HepG2 (cell line): ENCODE measurements around the gene SLC38A2. TPM values are rescaled to one million over a fixed set of nuclear protein-coding genes. Genes with fewer than 3 reads are reported as not detected.

Experiments
- ATAC-seq: fragments of 200-7000 bp; cut with Tn5 transposase; 3 replicates; pipeline ENCODE4 v1.9.1; 2020; ENCODE audit warnings: mild to moderate bottlenecking, moderate library complexity
- BruUV-seq: library from RNA; stranded (reverse); fragments of 400-500 nt; replicated peaks from 2 replicates; lab custom pipeline; 2021; lab: Mats Ljungman, UMichigan
- CTCF ChIA-PET: fragments of 300-600 bp; formaldehyde crosslinking; extraction: SDS; loops from one replicate; lab custom pipeline; 2021; ENCODE audit warnings: low total read pairs, inconsistent platforms, low intra/inter-chr PET ratio; lab: Yijun Ruan, JAX
- POLR2A ChIA-PET: fragments of 350-600 bp; sonication (Branson Sonifier 250); formaldehyde crosslinking; loops from one replicate; lab custom pipeline; 2020; ENCODE audit warnings: antibody characterized with exemption, inconsistent platforms; lab: Yijun Ruan, JAX
- DNase-seq: peaks from one replicate; pipeline ENCODE4 v3.0.0-alpha.2; 2015; ENCODE audit warnings: low spot score
- FAIRE-seq: peaks from 3 replicates; lab custom pipeline; 2011; peaks lifted over from hg19 to GRCh38; lab: Jason Lieb, UNC
- H2AFZ ChIP-seq: one replicate; pipeline ENCODE4 v1.6.1; 2011; ENCODE audit warnings: low read length, inconsistent platforms
- H3K27ac ChIP-seq: fragments of 300-600 bp; 3 replicates; pipeline ENCODE4 v1.8.0; 2011; ENCODE audit warnings: mixed run types, mild to moderate bottlenecking, mixed read lengths, low read length, inconsistent platforms; ENCODE audit not compliant: insufficient read depth; ENCODE audit errors: extremely low read length
- H3K27me3 ChIP-seq, 2 experiments: fragments of 200-600 bp in 1 of 2; 2 replicates in 1 of 2; 3 replicates in 1 of 2; pipeline versions ENCODE4 v1.6.0 to v1.8.0; 2011; ENCODE audit warnings: low read length in 2 of 2, mild to moderate bottlenecking in 2 of 2, moderate library complexity in 2 of 2, inconsistent platforms in 1 of 2; ENCODE audit not compliant: insufficient read depth in 2 of 2, control insufficient read depth in 1 of 2
- H3K36me3 ChIP-seq, 2 experiments: fragments of 200-600 bp in 1 of 2; replicated peaks in 1 of 2; 2 replicates in 1 of 2; 3 replicates in 1 of 2; pipeline versions ENCODE4 v1.5.1 to v1.8.0; 2011; ENCODE audit warnings: low read length in 2 of 2, inconsistent platforms in 1 of 2; ENCODE audit not compliant: insufficient read depth in 2 of 2, control insufficient read depth in 1 of 2
- H3K4me1 ChIP-seq: 2 replicates; pipeline ENCODE4 v1.5.1; 2012; ENCODE audit warnings: low read length, inconsistent platforms; ENCODE audit not compliant: insufficient read depth
- H3K4me2 ChIP-seq: 2 replicates; pipeline ENCODE4 v1.6.0; 2011; ENCODE audit warnings: low read depth, low read length, inconsistent platforms
- H3K4me3 ChIP-seq, 3 experiments: fragments of 200-600 bp in 1 of 3; sonication (generic), shearing (Covaris generic) in 1 of 3; replicated peaks in 1 of 3; 2 replicates each; pipeline ENCODE4 v1.5.1; 2011 to 2016; ENCODE audit warnings: low read length in 3 of 3, inconsistent platforms in 2 of 3, low read depth in 2 of 3, mild to moderate bottlenecking in 2 of 3, control low read depth in 1 of 3, mixed read lengths in 1 of 3; ENCODE audit not compliant: insufficient read depth in 1 of 3
- H3K79me2 ChIP-seq: one replicate; pipeline ENCODE4 v1.6.1; 2011; ENCODE audit warnings: low read length, inconsistent platforms; ENCODE audit not compliant: insufficient read depth
- H3K9ac ChIP-seq: 2 replicates; pipeline ENCODE4 v1.6.0; 2011; ENCODE audit warnings: mild to moderate bottlenecking, low read depth, low read length, inconsistent platforms; ENCODE audit not compliant: insufficient read depth
- H3K9me3 ChIP-seq: 2 replicates; pipeline ENCODE4 v1.5.1; 2012; ENCODE audit warnings: mild to moderate bottlenecking, low read length
- H4K20me1 ChIP-seq: 2 replicates; pipeline ENCODE4 v1.6.0; 2011; ENCODE audit warnings: inconsistent platforms, mild to moderate bottlenecking, low read length, moderate library complexity; ENCODE audit not compliant: insufficient read depth
- ATF4 ChIP-seq, 2 experiments: fragments of 450-650 bp in 1 of 2; sonication (generic) in 1 of 2; formaldehyde crosslinking; IDR thresholded peaks; 2 replicates each; pipeline versions ENCODE4 v1.5.0 to v1.8.0; 2020 to 2022; ENCODE audit warnings: mild to moderate bottlenecking in 1 of 2, missing genetic modification reagents in 1 of 2
- CC2D1A ChIP-seq: sonication (generic); formaldehyde crosslinking; IDR thresholded peaks from 2 replicates; pipeline ENCODE4 v1.8.1; 2023; ENCODE audit warnings: mild to moderate bottlenecking, missing genetic modification reagents
- CSRNP2 ChIP-seq: sonication (generic); formaldehyde crosslinking; conservative IDR thresholded peaks from 2 replicates; pipeline ENCODE4 v1.8.0; 2022; ENCODE audit warnings: low read depth, missing genetic modification reagents
- ESRRA ChIP-seq: sonication (generic); formaldehyde crosslinking; IDR thresholded peaks from 2 replicates; pipeline ENCODE4 v1.5.1; 2020; ENCODE audit warnings: mild to moderate bottlenecking, low read depth, missing genetic modification reagents
- HOXA5 ChIP-seq: sonication (generic); formaldehyde crosslinking; IDR thresholded peaks from 2 replicates; pipeline ENCODE4 v1.4.0; 2020; ENCODE audit warnings: missing genetic modification reagents
- HOXA7 ChIP-seq: sonication (generic); formaldehyde crosslinking; IDR thresholded peaks from 2 replicates; pipeline ENCODE4 v1.8.1; 2022; ENCODE audit warnings: mild to moderate bottlenecking, missing genetic modification reagents, moderate library complexity
- MBD4 ChIP-seq: IDR thresholded peaks from 2 replicates; pipeline ENCODE4 v1.6.1; 2012; ENCODE audit warnings: low read length, inconsistent platforms, borderline replicate concordance
- MLLT10 ChIP-seq: sonication (generic); formaldehyde crosslinking; IDR thresholded peaks from 2 replicates; pipeline ENCODE4 v1.4.0; 2020; ENCODE audit warnings: missing genetic modification reagents
- PAF1 ChIP-seq: IDR thresholded peaks from 2 replicates; pipeline ENCODE4 v1.6.1; 2016; ENCODE audit warnings: missing genetic modification reagents, missing compliant biosample characterization
- RBM22 ChIP-seq: fragments of 200-400 bp; formaldehyde crosslinking; optimal IDR thresholded peaks from 2 replicates; pipeline ENCODE3; 2017; ENCODE audit warnings: mild to moderate bottlenecking, low read length, moderate library complexity
- RXRA ChIP-seq: sonication (generic); formaldehyde crosslinking; IDR thresholded peaks from 2 replicates; pipeline ENCODE4 v1.5.1; 2020; ENCODE audit warnings: missing genetic modification reagents
- UBTF ChIP-seq: sonication (generic); formaldehyde crosslinking; IDR thresholded peaks from 2 replicates; pipeline ENCODE4 v1.4.0; 2020; ENCODE audit warnings: mild to moderate bottlenecking, missing genetic modification reagents
- ZFP36L1 ChIP-seq: sonication (generic); formaldehyde crosslinking; IDR thresholded peaks from 2 replicates; pipeline ENCODE4 v1.8.0; 2022; ENCODE audit warnings: mild to moderate bottlenecking, missing genetic modification reagents, moderate library complexity
- ZKSCAN5 ChIP-seq: sonication (generic); formaldehyde crosslinking; IDR thresholded peaks from 2 replicates; pipeline ENCODE4 v1.5.1; 2020; ENCODE audit warnings: mild to moderate bottlenecking, missing genetic modification reagents
- ZNF317 ChIP-seq: sonication (generic); formaldehyde crosslinking; IDR thresholded peaks from 2 replicates; pipeline ENCODE4 v1.5.0; 2020; ENCODE audit warnings: mild to moderate bottlenecking, missing genetic modification reagents
- ZNF350 ChIP-seq: sonication (generic); formaldehyde crosslinking; IDR thresholded peaks from 2 replicates; pipeline ENCODE4 v1.4.0; 2020; ENCODE audit warnings: mild to moderate bottlenecking, low read depth, missing genetic modification reagents, borderline replicate concordance
- ZNF576 ChIP-seq: sonication (generic); formaldehyde crosslinking; IDR thresholded peaks from 2 replicates; pipeline ENCODE4 v1.4.0; 2020; ENCODE audit warnings: mild to moderate bottlenecking, missing genetic modification reagents
- ZNF747 ChIP-seq: sonication (generic); formaldehyde crosslinking; IDR thresholded peaks from 2 replicates; pipeline ENCODE4 v1.8.1; 2023; ENCODE audit warnings: missing genetic modification reagents, mild to moderate bottlenecking, borderline replicate concordance
- ZNF83 ChIP-seq: sonication (generic); formaldehyde crosslinking; IDR thresholded peaks from 2 replicates; pipeline ENCODE4 v1.4.0; 2020; ENCODE audit warnings: missing genetic modification reagents, mild to moderate bottlenecking, borderline replicate concordance
- WGBS: methylation state at CpG from one replicate; pipeline ENCODE4 v1.1.6; 2017; ENCODE audit warnings: low lambda C conversion rate; 5-methylcytosine and 5-hydroxymethylcytosine counted together
- in situ Hi-C: cut with HindIII; loops from 2 replicates; pipeline ENCODE4 v1.10.0; 2017; ENCODE audit warnings: low pct_unique_long_range_greater_than_20kb; ENCODE audit not compliant: extremely low pct_ligation_motif_present
- intact Hi-C: fragments of 100-400 bp; cut with micrococcal nuclease; formaldehyde crosslinking; loops from one replicate; pipeline ENCODE4 v1.10.0; 2022; ENCODE audit not compliant: unreplicated experiment
- polyA plus RNA-seq, 8 experiments: library from polyadenylated mRNA; depleted of rRNA in 3 of 8; stranded (reverse) in 7 of 8; unstranded in 1 of 8; fragments of >200 nt; fragmentation: Illumina TruSeq in 4 of 8; extraction: Trizol in 4 of 8; gene quantifications; 2 replicates each; pipeline versions ENCODE4 v1.2.1 to v1.2.3, GENCODE V29; 2011 to 2016; ENCODE audit warnings: low read depth in 4 of 8, missing spikeins in 1 of 8, mixed read lengths in 1 of 8; ENCODE audit not compliant: insufficient read depth in 1 of 8
- total RNA-seq, 5 experiments: library from RNA; depleted of rRNA; stranded (reverse); fragments of >200 nt; fragmentation: Illumina TruSeq; extraction: Trizol; gene quantifications; 2 replicates each; pipeline ENCODE4 v1.2.3, GENCODE V29; 2016; ENCODE audit warnings: low read depth in 1 of 5

The SLC38A2 gene
- total and polyA plus RNA-seq, 2 of the 13 experiments (the other 11 are each of a cell fraction or from before 2014, with no cell fraction given): 368 to 880 TPM

- H3K9me3 ChIP-seq: no peaks in the 10 kb centered on the region
- peaks cover 0 to 3% of the 10 kb centered on the region in 2 experiments; a peak in 2 of 5 replicates for H3K27me3 ChIP-seq
- in situ Hi-C loops (loop anchor here (5.0 kb wide), 2 partner anchors 122 to 292 kb away; no protein-coding TSS in a partner anchor), intact Hi-C loops (loop anchor here (5.0 kb wide), 2 partner anchors 102 to 307 kb away; no protein-coding TSS in a partner anchor)
- no peak for DNase-seq
- peaks cover 72% of the 10 kb centered on the region for H4K20me1 ChIP-seq
- TSS peak; percentile 41 for BruUV-seq
- ChIA-PET CTCF (no interaction called here), POLR2A (interaction anchor here (0.8 to 4.5 kb wide), 9 partner anchors 12 to 215 kb away, joined by 3 to 91 read pairs (median 10); no protein-coding TSS in a partner anchor)
- no peak for ATAC-seq
- peaks cover 28 to 60% of the 10 kb centered on the region in 2 experiments for H3K36me3 ChIP-seq
- 0% methylated on average over 2 of the region's 2 CpGs for WGBS
- H3K4me1 ChIP-seq: peaks cover 56% of the 10 kb centered on the region
- peak overlapping the region; percentile 97 for H3K27ac ChIP-seq
- FAIRE-seq: no peak
- peak overlapping the region; percentile 98 for H3K9ac ChIP-seq
- H3K79me2 ChIP-seq: peaks cover 84% of the 10 kb centered on the region
- peak overlapping the region; percentile 94 for H3K4me2 ChIP-seq
- no peak overlapping the region for H2AFZ ChIP-seq
- H3K4me3 ChIP-seq: peak overlapping the region; percentile 84 to 96 (median 94)
- TF ChIP-seq ZNF317 (no peak), RBM22 (peak; percentile 78), RXRA (CRISPR knock-in tag) (no peak), ATF4 (CRISPR knock-in tag; IDR thresholded peaks at IDR 0.05) (no peak), MLLT10 (CRISPR knock-in tag) (no peak), ZNF350 (CRISPR knock-in tag) (no peak), ZNF83 (CRISPR knock-in tag) (no peak), HOXA5 (peak; percentile 6; the same call in 1 of the 2 replicates), ZNF576 (CRISPR knock-in tag) (no peak), HOXA7 (CRISPR knock-in tag) (no peak), ZNF747 (CRISPR knock-in tag) (no peak), CSRNP2 (no peak), PAF1 (CRISPR knock-in tag) (peak; percentile 92; the same call in 1 of the 2 replicates), UBTF (CRISPR knock-in tag) (no peak), ESRRA (CRISPR knock-in tag) (no peak), CC2D1A (CRISPR knock-in tag) (no peak), ZFP36L1 (CRISPR knock-in tag) (no peak), ZKSCAN5 (CRISPR knock-in tag) (no peak), MBD4 (0 out of 2 replicates have a peak, but pooled peaks have one; percentile 36)
Measured at GRCh38 chr12:46370380-46370734, 2.2 kb downstream of the SLC38A2 start.
